Vagina (tissue), 2 donors: ENCODE measurements around the gene OMP. TPM values are rescaled to one million over a fixed set of nuclear protein-coding genes. Genes with fewer than 3 reads are reported as not detected.

Experiments used
- DNase-seq, 2 donors: peaks; one replicate each; pipeline ENCODE4 v3.0.0-alpha.2; 2017; ENCODE audit errors: extremely low spot score in 2 of 2
- H3K27ac ChIP-seq: fragments of 200-600 bp; sonication (generic); one replicate; pipeline ENCODE4 v1.5.1; 2019
- H3K27me3 ChIP-seq: fragments of 200-600 bp; sonication (generic); one replicate; pipeline ENCODE4 v1.5.1; 2019
- H3K36me3 ChIP-seq, 2 donors: fragments of 200-600 bp; sonication (generic); one replicate each; pipeline ENCODE4 v1.5.1; 2017 to 2019
- H3K4me1 ChIP-seq: fragments of 200-600 bp; sonication (generic); one replicate; pipeline ENCODE4 v1.5.1; 2019
- H3K4me3 ChIP-seq, 2 donors: fragments of 200-600 bp; sonication (generic); 1 replicate in 1 of 2; 2 replicates in 1 of 2; pipeline ENCODE4 v1.5.1; 2016 to 2019
- H3K9me3 ChIP-seq: fragments of 200-600 bp; sonication (generic); one replicate; pipeline ENCODE4 v1.5.1; 2019
- POLR2A ChIP-seq, 2 donors: fragments of 450-650 bp; IDR thresholded peaks; one replicate each; pipeline ENCODE4 v1.6.1; 2017; ENCODE audit warnings: antibody characterized with exemption in 2 of 2, mild to moderate bottlenecking in 2 of 2, moderate library complexity in 2 of 2
- POLR2AphosphoS5 ChIP-seq, 2 donors: sonication (generic); formaldehyde crosslinking; IDR thresholded peaks; one replicate each; pipeline ENCODE4 v1.9.0; 2017; ENCODE audit warnings: antibody characterized with exemption in 2 of 2, mild to moderate bottlenecking in 2 of 2, low read depth in 1 of 2; ENCODE audit not compliant: insufficient read depth in 1 of 2
- intact Hi-C: fragments of 100-400 bp; cut with DNase I; formaldehyde crosslinking; loops from one replicate; pipeline ENCODE4 v1.15.1; 2023
- total RNA-seq: library from RNA; depleted of rRNA; stranded (reverse); fragments of >200 nt; gene quantifications from one replicate; pipeline ENCODE4 v1.2.3, GENCODE V29; 2016
- TF ChIP-seq, protein P1 (sequence below), 3 experiments: fragments of 450-650 bp in 2 of 3; fragments of 200-600 bp in 1 of 3; sonication (generic) in 1 of 3; IDR thresholded peaks; one replicate each; pipeline ENCODE4 v1.5.1; 2017 to 2019; ENCODE audit warnings: antibody characterized with exemption in 3 of 3, mild to moderate bottlenecking in 2 of 3, moderate library complexity in 2 of 3

Gene OMP
- total RNA-seq, 1 donor from 2014 or later = not detected

- Histone ChIP-seq H3K27ac (no peak overlapping the region), H3K36me3 (no peaks in the 10 kb centered on the region), H3K27me3 (no peaks in the 10 kb centered on the region), H3K4me3 (no peak overlapping the region), H3K9me3 (no peaks in the 10 kb centered on the region), H3K4me1 (peaks cover 24% of the 10 kb centered on the region)
- no peak for DNase-seq
- intact Hi-C loops = loop anchor here (5.0 kb wide), 1 partner anchor 1378 kb away; no protein-coding TSS in a partner anchor
- no peak for TF ChIP-seq POLR2A (IDR thresholded peaks at IDR 0.05)
- no peak for TF ChIP-seq POLR2AphosphoS5 (IDR thresholded peaks at IDR 0.05; ENCODE audit: insufficient read depth in 1 of 2, low read depth in 1 of 2)
- TF ChIP-seq, protein P1, sequence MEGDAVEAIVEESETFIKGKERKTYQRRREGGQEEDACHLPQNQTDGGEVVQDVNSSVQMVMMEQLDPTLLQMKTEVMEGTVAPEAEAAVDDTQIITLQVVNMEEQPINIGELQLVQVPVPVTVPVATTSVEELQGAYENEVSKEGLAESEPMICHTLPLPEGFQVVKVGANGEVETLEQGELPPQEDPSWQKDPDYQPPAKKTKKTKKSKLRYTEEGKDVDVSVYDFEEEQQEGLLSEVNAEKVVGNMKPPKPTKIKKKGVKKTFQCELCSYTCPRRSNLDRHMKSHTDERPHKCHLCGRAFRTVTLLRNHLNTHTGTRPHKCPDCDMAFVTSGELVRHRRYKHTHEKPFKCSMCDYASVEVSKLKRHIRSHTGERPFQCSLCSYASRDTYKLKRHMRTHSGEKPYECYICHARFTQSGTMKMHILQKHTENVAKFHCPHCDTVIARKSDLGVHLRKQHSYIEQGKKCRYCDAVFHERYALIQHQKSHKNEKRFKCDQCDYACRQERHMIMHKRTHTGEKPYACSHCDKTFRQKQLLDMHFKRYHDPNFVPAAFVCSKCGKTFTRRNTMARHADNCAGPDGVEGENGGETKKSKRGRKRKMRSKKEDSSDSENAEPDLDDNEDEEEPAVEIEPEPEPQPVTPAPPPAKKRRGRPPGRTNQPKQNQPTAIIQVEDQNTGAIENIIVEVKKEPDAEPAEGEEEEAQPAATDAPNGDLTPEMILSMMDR (IDR thresholded peaks at IDR 0.05) = no peak
These were observed 21.9 kb upstream of the OMP start for GRCh38 chr11:77080643-77081210.

- Histone ChIP-seq H3K4me1 (peaks cover 24% of the 10 kb centered on the region), H3K36me3 (no peaks in the 10 kb centered on the region), H3K27ac (no peak overlapping the region), H3K27me3 (no peaks in the 10 kb centered on the region), H3K4me3 (no peak overlapping the region), H3K9me3 (no peaks in the 10 kb centered on the region)
- intact Hi-C loops = loop anchor here (5.0 kb wide), 1 partner anchor 1379 kb away; no protein-coding TSS in a partner anchor
- no peak for TF ChIP-seq POLR2A (IDR thresholded peaks at IDR 0.05)
- no peak for TF ChIP-seq POLR2AphosphoS5 (IDR thresholded peaks at IDR 0.05; ENCODE audit: insufficient read depth in 1 of 2, low read depth in 1 of 2)
- no peak for DNase-seq
These were observed 21.2 kb upstream of the OMP start for GRCh38 chr11:77081381-77081851.

DNA sequence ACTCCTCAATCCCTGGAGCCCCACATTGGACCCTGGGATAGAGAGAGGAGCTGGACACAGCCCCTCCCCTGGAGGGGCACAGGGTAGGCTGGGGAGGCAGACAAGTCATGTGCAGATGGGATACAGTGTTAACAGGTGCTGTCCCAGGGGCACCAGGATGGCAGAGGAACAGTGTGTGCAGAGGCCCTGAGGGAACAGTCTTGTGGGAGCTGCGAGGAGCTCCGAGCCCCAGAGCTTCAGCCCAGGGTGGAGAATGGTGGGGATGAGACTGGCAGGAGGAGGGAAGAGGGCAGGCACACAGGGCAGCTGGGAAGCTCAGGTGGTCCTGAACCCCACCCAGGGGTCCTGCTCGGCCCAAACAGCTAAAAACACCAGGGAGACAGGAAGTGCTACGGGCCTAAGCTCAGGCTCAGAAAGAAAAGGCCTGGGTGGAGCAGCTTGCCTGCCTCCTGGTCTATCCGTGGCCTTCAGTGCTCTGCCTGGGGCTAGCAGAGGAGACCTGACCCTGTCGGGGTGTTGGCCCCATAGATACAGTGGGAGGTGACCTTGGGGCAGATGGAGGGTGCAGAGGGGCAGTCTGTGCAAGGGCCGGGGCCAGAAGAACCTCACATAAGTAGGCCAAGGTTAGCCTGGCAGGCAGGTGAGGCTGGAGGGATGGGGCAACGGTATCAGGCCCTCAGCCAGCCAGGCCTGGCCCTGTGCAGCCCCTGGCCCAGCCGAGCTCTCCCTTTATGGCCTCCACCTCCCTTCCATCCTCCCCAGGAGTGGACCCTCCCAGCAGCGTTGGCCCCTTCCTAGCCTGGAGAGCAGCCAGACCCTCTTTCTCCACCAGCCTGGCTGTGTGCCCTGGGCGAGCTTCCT is 20.4 kb upstream of the OMP start:
- no peaks in the 10 kb centered on the region for H3K27me3 ChIP-seq
- H3K9me3 ChIP-seq = no peaks in the 10 kb centered on the region
- no peaks in the 10 kb centered on the region for H3K36me3 ChIP-seq
- peaks cover 24% of the 10 kb centered on the region for H3K4me1 ChIP-seq
- TF ChIP-seq POLR2A (IDR thresholded peaks at IDR 0.05) (no peak), POLR2AphosphoS5 (IDR thresholded peaks at IDR 0.05; ENCODE audit: insufficient read depth in 1 of 2, low read depth in 1 of 2) (no peak)
- TF ChIP-seq, protein P1 (IDR thresholded peaks at IDR 0.05) = no peak
- intact Hi-C loops = loop anchor here (5.0 kb wide), 1 partner anchor 1380 kb away; no protein-coding TSS in a partner anchor
- peak overlapping the region; percentile 45 for H3K27ac ChIP-seq
- DNase-seq = no peak
- H3K4me3 ChIP-seq = peak overlapping the region in 1 of 2 donors; percentile 1

GRCh38 chr11:77082838-77083565 is 19.6 kb upstream of the OMP start:
- no peak for DNase-seq
- H3K9me3 ChIP-seq = no peaks in the 10 kb centered on the region
- peak overlapping the region; percentile 45 for H3K27ac ChIP-seq
- H3K4me3 ChIP-seq = peak overlapping the region in 1 of 2 donors; percentile 1
- H3K27me3 ChIP-seq = no peaks in the 10 kb centered on the region
- H3K36me3 ChIP-seq = no peaks in the 10 kb centered on the region
- TF ChIP-seq POLR2AphosphoS5 (IDR thresholded peaks at IDR 0.05; ENCODE audit: insufficient read depth in 1 of 2, low read depth in 1 of 2) (no peak), POLR2A (IDR thresholded peaks at IDR 0.05) (no peak)
- TF ChIP-seq, protein P1 (IDR thresholded peaks at IDR 0.05) = no peak
- peaks cover 24% of the 10 kb centered on the region for H3K4me1 ChIP-seq
- intact Hi-C loops = loop anchor here (5.0 kb wide), 1 partner anchor 1381 kb away; no protein-coding TSS in a partner anchor
